ENCODE measurements around the gene SNN. TPM values are rescaled to one million over a fixed set of nuclear protein-coding genes. Genes with fewer than 3 reads are reported as not detected.
A peak's percentile ranks its signal among the peaks of the same experiment; 100 is the strongest.

Gene SNN
- total and polyA plus RNA-seq, 2 of the 8 experiments (the other 6 are each of a cell fraction or from before 2014, with no cell fraction given), result 37.4 to 66.9 TPM

DNA sequence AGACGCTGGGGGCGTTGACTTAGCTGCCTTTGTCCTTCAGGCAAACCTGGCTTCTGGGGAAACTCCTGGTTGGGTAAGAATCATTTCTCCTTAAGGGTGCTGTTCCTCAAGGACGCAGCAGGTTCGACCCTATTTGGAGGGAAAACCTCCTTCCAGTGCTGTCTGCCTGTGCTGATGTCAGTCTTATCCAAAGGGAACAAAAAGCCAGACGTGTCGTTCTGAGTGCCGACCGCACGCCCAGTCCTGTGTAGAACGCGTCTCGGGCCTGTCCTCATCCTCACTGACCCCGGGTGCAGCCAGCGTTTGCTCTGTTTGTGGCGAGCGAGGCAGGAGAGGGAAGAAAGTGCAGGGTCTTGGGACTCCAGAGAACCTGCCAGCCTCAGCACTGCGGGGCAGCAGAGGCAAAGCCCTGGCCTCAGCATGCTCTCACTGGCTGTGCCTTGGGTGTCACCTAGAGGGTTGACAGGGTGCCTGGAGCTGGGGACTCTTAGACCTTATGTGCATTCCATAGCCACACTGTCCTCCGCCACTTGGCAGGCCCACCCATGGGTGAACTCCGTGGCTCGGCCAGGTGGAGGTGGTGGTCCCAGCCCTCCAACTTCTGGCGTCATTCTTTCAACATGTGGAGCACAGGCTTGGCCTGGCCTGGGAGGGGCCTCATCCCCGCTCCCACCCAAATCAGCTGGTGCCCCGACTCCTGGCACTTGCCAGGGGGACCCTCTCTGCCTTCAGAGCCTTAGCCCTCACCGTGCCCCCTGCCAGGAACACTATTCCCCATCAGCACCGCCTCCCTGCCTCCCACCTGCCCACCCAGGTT lies 6.0 kb downstream of the SNN start:
- Histone ChIP-seq H3K79me1 (ENCODE audit: low read depth, low read length) (peaks cover 30% of the 10 kb centered on the region), H4K8ac (ENCODE audit: extremely low read depth, insufficient read depth, low read length) (peak overlapping the region; percentile 36; the same call in 1 of the 2 replicates), H3K36me3 (ENCODE audit: control insufficient read depth in 2 of 4, insufficient read depth in 4 of 4, low read length in 3 of 4) (peaks cover 6 to 32% (median 24%) of the 10 kb centered on the region in 4 experiments; a peak in 6 of 8 replicates), H3K9ac (replicated peaks in 1 of 4; ENCODE audit: extremely low read depth in 1 of 4, low read depth in 3 of 4, low read length in 3 of 4) (no peak overlapping the region), H3K4me3 (ENCODE audit: extremely low read depth in 1 of 4, insufficient read depth in 2 of 4, low read depth in 3 of 4, low read length in 4 of 4) (no peak overlapping the region), H2AK5ac (ENCODE audit: low read depth, low read length) (no peak overlapping the region), H4K91ac (replicated peaks; ENCODE audit: insufficient read length, low read length) (no peak overlapping the region), H3K9me3 (ENCODE audit: insufficient read depth in 2 of 2, low read depth in 1 of 2, low read length in 1 of 2) (no peaks in the 10 kb centered on the region), H4K20me1 (replicated peaks in 1 of 2; ENCODE audit: control insufficient read depth in 1 of 2, insufficient read depth in 2 of 2, low read length in 2 of 2) (peaks cover 34 to 73% of the 10 kb centered on the region in 2 experiments), H3K4ac (replicated peaks; ENCODE audit: insufficient read length, low read depth, low read length) (no peak overlapping the region), H2BK12ac (ENCODE audit: low read depth, low read length) (no peak overlapping the region), H3K56ac (replicated peaks; ENCODE audit: insufficient read length, low read depth, low read length) (no peak overlapping the region), H2AFZ (ENCODE audit: low read length) (no peak overlapping the region), H2BK15ac (ENCODE audit: low read length) (no peak overlapping the region), H3K4me2 (ENCODE audit: insufficient read depth in 1 of 2, low read depth in 2 of 2, low read length in 2 of 2) (no peak overlapping the region), H2BK5ac (ENCODE audit: low read depth, low read length) (no peak overlapping the region), H3K4me1 (replicated peaks in 1 of 4; ENCODE audit: control insufficient read depth in 3 of 4, insufficient read depth in 4 of 4, low read length in 3 of 4) (peaks cover 5 to 28% (median 21%) of the 10 kb centered on the region in 4 experiments), H2BK120ac (replicated peaks; ENCODE audit: low read depth, low read length) (no peak overlapping the region), H2BK20ac (ENCODE audit: low read length) (no peak overlapping the region), H3K79me2 (ENCODE audit: control insufficient read depth in 1 of 2, insufficient read depth in 2 of 2, low read length in 2 of 2) (peaks cover 10 to 60% of the 10 kb centered on the region in 2 experiments), H3K27me3 (replicated peaks in 1 of 4; ENCODE audit: control insufficient read depth in 3 of 4, extremely low read depth in 1 of 4, insufficient read depth in 3 of 4, low read length in 3 of 4) (no peaks in the 10 kb centered on the region; a peak in 1 of 7 replicates), H3K14ac (ENCODE audit: insufficient read length) (no peak overlapping the region), H3K23ac (ENCODE audit: insufficient read length) (no peak overlapping the region), H3K23me2 (ENCODE audit: low read depth, low read length) (no peaks in the 10 kb centered on the region; the same call in 1 of the 2 replicates), H4K5ac (ENCODE audit: insufficient read length, low read depth, low read length) (no peak overlapping the region), H3K18ac (ENCODE audit: extremely low read depth, low read length) (no peak overlapping the region), H3K27ac (ENCODE audit: low read depth, low read length) (0 out of 2 replicates have a peak overlapping the region, but pooled peaks have one; percentile 28)
- ChIA-PET POLR2A (ENCODE audit: partially characterized antibody) (interaction anchor here (1.3 to 2.9 kb wide), 2 partner anchors 9 to 38 kb away, joined by 3 to 6 read pairs; no protein-coding TSS in a partner anchor), CTCF (ENCODE audit: partially characterized antibody) (interaction anchor here (0.5 to 2.5 kb wide), 5 partner anchors 15 to 704 kb away, joined by 3 to 9 read pairs (median 3); no protein-coding TSS in a partner anchor)
- FAIRE-seq (no peak), DNase-seq (ENCODE audit: low read depth in 1 of 2, low spot score in 2 of 2) (no peak)
- 88% methylated on average over 24 of the region's 25 CpGs; no CpG with 5 or more reads in 1 of the 2 experiments for WGBS, 2 experiments (ENCODE audit: extremely low coverage in 1 of 2, insufficient coverage in 1 of 2, insufficient read length in 1 of 2, insufficient replicate concordance in 2 of 2, low coverage in 1 of 2, low lambda C conversion rate in 2 of 2, missing lambda C conversion rate in 1 of 2)
- TF ChIP-seq RAD21 (IDR thresholded peaks at IDR 0.05 in 1 of 2, conservative IDR thresholded peaks at IDR 0.05 in 1 of 2; ENCODE audit: low read depth in 2 of 2, low read length in 2 of 2), result 0 out of 4 replicates have a peak, but pooled peaks of 1 of the 2 experiments have one; percentile 10
- no peak for TF ChIP-seq SP2 (IDR thresholded peaks at IDR 0.05; ENCODE audit: low read length)
- no peak for TF ChIP-seq HDAC6 (IDR thresholded peaks at IDR 0.05; ENCODE audit: low read depth, low read length)
- TF ChIP-seq SP1 (IDR thresholded peaks at IDR 0.05; ENCODE audit: low read depth, low read length), result no peak
- TF ChIP-seq ATF3 (IDR thresholded peaks at IDR 0.05; ENCODE audit: insufficient read depth, low read depth, low read length), result no peak
- no peak for TF ChIP-seq KDM4A (IDR thresholded peaks at IDR 0.05; ENCODE audit: low read depth, low read length, severe bottlenecking)
- TF ChIP-seq POLR2AphosphoS5 (IDR thresholded peaks at IDR 0.05; ENCODE audit: low read depth, low read length), result peak; percentile 34; the same call in 1 of the 2 replicates
- no peak for TF ChIP-seq SAP30 (IDR thresholded peaks at IDR 0.05; ENCODE audit: insufficient read depth, insufficient replicate concordance, low read length)
- no peak for TF ChIP-seq JUND (IDR thresholded peaks at IDR 0.05; ENCODE audit: low read length)
- no peak for TF ChIP-seq PHF8 (conservative IDR thresholded peaks at IDR 0.05; ENCODE audit: low read depth, low read length)
- no peak for TF ChIP-seq CREB1 (IDR thresholded peaks at IDR 0.05)
